Ovary (tissue), 9 donors: ENCODE results near the gene ANO10. TPM values are rescaled to one million over a fixed set of nuclear protein-coding genes. Genes with fewer than 3 reads are reported as not detected.
A peak's percentile ranks its signal among the peaks of the same experiment; 100 is the strongest.

ENCODE experiments used
- DNase-seq, 5 donors: peaks; one replicate each; pipeline ENCODE4 v3.0.0-alpha.2; 2019 to 2020
- H3K27ac ChIP-seq, 2 donors: fragments of 200-600 bp; one replicate each; pipeline versions ENCODE4 v1.5.1 to v1.8.0; 2019 to 2022
- H3K27me3 ChIP-seq: fragments of 200-600 bp; one replicate; pipeline ENCODE4 v1.8.0; 2022
- H3K36me3 ChIP-seq: fragments of 200-600 bp; sonication (generic); one replicate; pipeline ENCODE4 v1.5.1; 2019
- H3K4me1 ChIP-seq: one replicate; pipeline ENCODE4 v1.8.1; 2013; ENCODE audit warnings: mild to moderate bottlenecking, moderate library complexity; ENCODE audit not compliant: insufficient read depth
- H3K4me3 ChIP-seq: fragments of 200-600 bp; sonication (generic); one replicate; pipeline ENCODE4 v1.5.1; 2017
- H3K9me3 ChIP-seq, 2 donors: fragments of 200-600 bp in 1 of 2; sonication (generic) in 1 of 2; one replicate each; pipeline versions ENCODE4 v1.5.1 to v1.8.1; 2013 to 2019; ENCODE audit warnings: mild to moderate bottlenecking in 1 of 2, moderate library complexity in 1 of 2
- CTCF ChIP-seq, 3 donors: fragments of 450-650 bp in 2 of 3; fragments of 200-600 bp in 1 of 3; IDR thresholded peaks; one replicate each; pipeline versions ENCODE4 v1.5.1 to v1.8.0; 2016 to 2022; ENCODE audit warnings: antibody characterized with exemption in 3 of 3, mild to moderate bottlenecking in 1 of 3
- EP300 ChIP-seq: sonication (generic); formaldehyde crosslinking; IDR thresholded peaks from one replicate; pipeline ENCODE4 v1.6.1; 2017; ENCODE audit warnings: antibody characterized with exemption
- POLR2A ChIP-seq: fragments of 450-650 bp; IDR thresholded peaks from one replicate; pipeline ENCODE4 v1.6.1; 2017; ENCODE audit warnings: antibody characterized with exemption, mild to moderate bottlenecking, moderate library complexity
- WGBS, 3 donors: extraction: QIAGEN DNeasy Blood & Tissue Kit in 1 of 3; methylation state at CpG; one replicate each; pipeline versions ENCODE4 v1.1.5 to v1.1.7; 2013 to 2017; 5-methylcytosine and 5-hydroxymethylcytosine counted together
- intact Hi-C, 4 donors: fragments of 100-400 bp; cut with DNase I; formaldehyde crosslinking; loops; one replicate each; pipeline versions ENCODE4 v1.11.0 to v1.15.1; 2022 to 2023
- polyA plus RNA-seq, 2 donors: library from polyadenylated mRNA; stranded (reverse); fragments of 200-250 nt in 1 of 2; fragments of 350-450 nt in 1 of 2; fragmentation: Illumina TruSeq in 1 of 2; extraction: RNeasy Lipid Tissue Mini Kit (QIAGEN cat#74804) in 1 of 2; gene quantifications; one replicate each; pipeline ENCODE4 v1.2.3, GENCODE V29; 2013 to 2014
- total RNA-seq, 7 donors: library from RNA; depleted of rRNA in 2 of 7; stranded (reverse); fragments of >200 nt in 2 of 7; fragmentation: NEBNext Ultra II Directional in 3 of 7; extraction: Animal tissue kit (Norgen Biotek cat#: 25700) in 3 of 7; gene quantifications; one replicate each; pipeline versions ENCODE4 v1.1.0 to v1.2.4, GENCODE V29; 2016 to 2023
- donor health status: DM: no; HTN: no; CAD: no; lungs with moderate emphysema.
- donor health status: DM: no; HTN: no; CAD: no.
- donor health status: Bipolar disorder and iron deficiency.
- donor health status: DM: yes; HTN: yes; CAD: no.
- donor health status: DM: no; HTN: no; CAD: no.
- donor health status: DM: yes; HTN: yes; CAD: no.

ANO10 gene
- total and polyA plus RNA-seq, 9 donors = 12.2 to 58.7 (median 21.7) TPM

- DNase-seq = no peak
- intact Hi-C loops = no loop called here
- no peak for TF ChIP-seq POLR2A
- no peak for TF ChIP-seq EP300
- Histone ChIP-seq H3K27me3 (no peaks in the 10 kb centered on the region), H3K36me3 (no peaks in the 10 kb centered on the region), H3K9me3 (no peaks in the 10 kb centered on the region), H3K4me3 (no peak overlapping the region), H3K4me1 (peaks cover 21% of the 10 kb centered on the region), H3K27ac (no peak overlapping the region)
- WGBS, 3 donors = 59 to 69% (median 67%) methylated on average over 11 of the region's 11 CpGs
Measured at GRCh38 chr3:43366481-43366880, 255.3 kb downstream of the ANO10 start.

GRCh38 chr3:43365601-43366305 is 256.1 kb downstream of the ANO10 start:
- TF ChIP-seq CTCF (IDR thresholded peaks at IDR 0.05) (no peak), EP300 (no peak), POLR2A (no peak)
- Histone ChIP-seq H3K9me3 (no peaks in the 10 kb centered on the region), H3K4me3 (no peak overlapping the region), H3K4me1 (peaks cover 21% of the 10 kb centered on the region), H3K36me3 (no peaks in the 10 kb centered on the region), H3K27me3 (no peaks in the 10 kb centered on the region), H3K27ac (no peak overlapping the region)
- WGBS, 3 donors = 93 to 97% (median 96%) methylated on average over 12 of the region's 12 CpGs
- intact Hi-C loops = no loop called here
- no peak for DNase-seq

GRCh38 chr3:43364926-43365325 is 256.9 kb downstream of the ANO10 start:
- no peak for DNase-seq
- H3K4me3 ChIP-seq = no peak overlapping the region
- H3K36me3 ChIP-seq = no peaks in the 10 kb centered on the region
- intact Hi-C loops = no loop called here
- no peak overlapping the region for H3K27ac ChIP-seq
- H3K9me3 ChIP-seq = no peaks in the 10 kb centered on the region
- peaks cover 21% of the 10 kb centered on the region for H3K4me1 ChIP-seq
- no peaks in the 10 kb centered on the region for H3K27me3 ChIP-seq
- 95 to 98% (median 97%) methylated on average over 14 of the region's 14 CpGs for WGBS, 3 donors
- no peak for TF ChIP-seq POLR2A
- TF ChIP-seq CTCF (IDR thresholded peaks at IDR 0.05) = no peak
- no peak for TF ChIP-seq EP300

GRCh38 chr3:43364494-43364893 is 257.3 kb downstream of the ANO10 start:
- Histone ChIP-seq H3K4me3 (no peak overlapping the region), H3K36me3 (no peaks in the 10 kb centered on the region), H3K27ac (no peak overlapping the region), H3K9me3 (no peaks in the 10 kb centered on the region), H3K27me3 (no peaks in the 10 kb centered on the region), H3K4me1 (peaks cover 21% of the 10 kb centered on the region)
- no peak for DNase-seq
- intact Hi-C loops = no loop called here
- WGBS, 3 donors = 94 to 99% (median 96%) methylated on average over 14 of the region's 14 CpGs
- TF ChIP-seq CTCF (IDR thresholded peaks at IDR 0.05) (no peak), EP300 (no peak), POLR2A (no peak)

GRCh38 chr3:43363621-43364266 is 258.1 kb downstream of the ANO10 start:
- Histone ChIP-seq H3K9me3 (no peaks in the 10 kb centered on the region), H3K27me3 (no peaks in the 10 kb centered on the region), H3K36me3 (no peaks in the 10 kb centered on the region), H3K4me3 (no peak overlapping the region), H3K4me1 (peaks cover 21% of the 10 kb centered on the region), H3K27ac (no peak overlapping the region)
- peak; percentile 69 to 88 (median 80) for DNase-seq
- WGBS, 3 donors = 24 to 59% (median 27%) methylated on average over 19 to 26 of the region's 26 CpGs
- intact Hi-C loops = no loop called here
- TF ChIP-seq EP300 (no peak), CTCF (IDR thresholded peaks at IDR 0.05) (no peak), POLR2A (no peak)
